Hematopoietic multipotent progenitor cell treated with erythropoietin and hydrocortisone succinate and interleukin-3 and kit ligand, for 17 days (in vitro differentiated cells): Measurements from ENCODE around the gene CSTB.
A peak's percentile ranks its signal among the peaks of the same experiment; 100 is the strongest.

ENCODE experiments used
- DNase-seq: peaks from one replicate; pipeline ENCODE4 v3.0.0-alpha.2; 2015; ENCODE audit warnings: low spot score

The CSTB gene

GRCh38 chr21:43767984-43768867 lies 7.9 kb downstream of the CSTB start:
- peak; percentile 78 for DNase-seq

DNA sequence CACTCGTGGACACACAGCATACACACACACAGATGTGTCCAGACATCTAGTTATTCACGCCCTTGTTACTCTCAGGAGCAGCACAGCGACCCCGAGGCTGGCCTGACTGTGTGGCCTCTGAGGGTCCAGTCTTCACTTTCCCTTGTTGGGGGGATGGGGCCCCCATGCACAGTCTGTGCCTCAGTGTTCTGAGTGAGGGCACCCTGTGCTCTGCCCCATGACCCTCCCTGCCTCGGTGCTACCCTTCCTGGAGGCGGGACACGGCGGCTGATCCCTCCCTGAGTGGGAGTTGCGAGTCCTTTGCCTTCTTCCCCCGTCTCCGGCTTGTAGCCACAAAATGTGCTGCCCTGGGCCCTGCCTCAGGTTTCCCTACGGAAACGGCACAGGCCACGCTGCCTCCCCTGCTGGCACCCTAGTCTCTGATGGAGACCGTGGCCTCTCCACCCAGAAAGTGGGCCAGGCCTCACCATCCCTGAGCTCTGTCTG lies 8.6 kb downstream of the CSTB start:
- no peak for DNase-seq

DNA sequence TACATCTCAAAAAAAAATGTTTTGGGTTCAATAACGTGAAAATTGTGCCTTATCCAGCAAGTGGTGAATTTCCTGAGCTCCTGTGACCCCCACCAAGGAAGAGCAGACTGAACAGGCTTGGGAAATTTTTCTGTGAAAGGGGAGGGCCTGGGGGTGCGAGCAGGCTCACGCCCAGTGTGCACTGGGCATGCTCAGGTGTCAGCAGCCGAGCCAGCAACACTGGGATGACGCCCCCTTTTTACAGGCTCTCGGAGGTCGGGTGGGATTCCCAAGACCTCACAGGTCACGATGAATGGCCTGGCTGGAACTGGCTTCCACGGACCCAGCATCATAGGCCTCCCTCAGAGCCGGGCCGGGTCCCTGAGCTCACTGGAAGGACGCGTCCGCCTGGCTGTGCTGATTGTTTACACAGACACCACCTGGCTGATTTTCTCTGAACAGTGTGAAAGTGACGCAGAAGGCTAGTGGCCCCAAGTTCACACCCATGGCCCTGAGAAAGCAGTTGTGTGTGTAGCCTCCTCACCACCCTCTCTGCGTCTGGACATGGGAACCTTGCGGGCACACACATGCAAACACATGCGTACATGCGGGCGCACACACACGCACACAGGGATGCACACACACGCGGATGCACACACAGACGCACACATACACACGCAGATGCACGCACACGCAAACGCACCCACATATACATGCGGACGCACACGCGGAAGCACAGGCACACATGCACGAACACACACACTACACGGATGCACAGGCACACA lies 9.2 kb downstream of the CSTB start:
- no peak for DNase-seq

DNA sequence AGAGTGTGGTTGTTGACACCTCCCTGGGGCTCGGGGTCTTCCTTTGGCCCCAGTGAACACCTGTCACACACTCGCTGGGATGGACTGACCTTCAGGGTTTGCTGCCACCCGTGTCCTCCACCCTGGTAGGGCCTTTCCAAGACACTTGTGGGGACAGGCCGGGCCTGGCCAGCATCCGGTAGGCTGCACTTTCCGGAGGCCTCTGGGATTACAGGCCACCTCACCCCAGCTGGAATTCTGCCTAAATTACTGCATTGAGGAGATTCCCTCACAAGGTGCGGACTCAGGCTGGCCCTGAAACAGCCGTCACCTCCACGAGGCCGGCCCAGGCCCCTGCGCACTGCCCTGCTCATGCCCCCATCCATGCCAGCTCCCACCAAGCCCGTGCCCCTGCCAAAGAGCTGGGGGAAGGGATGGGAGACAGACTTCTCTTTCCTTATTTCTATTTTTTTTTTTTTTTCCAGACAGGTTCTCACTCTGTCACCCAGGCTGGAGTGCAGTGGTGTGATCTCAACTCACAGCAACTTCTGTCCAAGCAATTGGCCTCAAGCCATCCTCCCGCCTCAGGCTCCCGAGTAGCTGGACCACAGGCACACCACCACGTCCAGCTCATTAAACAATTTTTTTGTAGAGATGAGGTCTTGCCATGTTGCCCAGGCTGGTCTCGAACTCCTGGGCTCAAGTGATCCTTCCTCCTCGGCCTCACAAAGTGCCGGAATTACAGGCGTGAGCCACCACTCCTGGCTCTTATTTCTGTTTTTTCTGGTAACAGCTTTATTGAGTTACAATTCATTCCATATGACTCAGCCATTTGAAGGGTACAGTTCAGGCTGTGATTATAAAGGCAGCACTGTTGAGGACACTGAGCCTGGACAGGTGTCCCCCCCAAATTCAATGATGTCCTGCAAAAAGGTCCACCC lies 11.3 kb downstream of the CSTB start:
- no peak for DNase-seq

GRCh38 chr21:43763901-43764523 lies 12.1 kb downstream of the CSTB start:
- DNase-seq, result no peak

DNA sequence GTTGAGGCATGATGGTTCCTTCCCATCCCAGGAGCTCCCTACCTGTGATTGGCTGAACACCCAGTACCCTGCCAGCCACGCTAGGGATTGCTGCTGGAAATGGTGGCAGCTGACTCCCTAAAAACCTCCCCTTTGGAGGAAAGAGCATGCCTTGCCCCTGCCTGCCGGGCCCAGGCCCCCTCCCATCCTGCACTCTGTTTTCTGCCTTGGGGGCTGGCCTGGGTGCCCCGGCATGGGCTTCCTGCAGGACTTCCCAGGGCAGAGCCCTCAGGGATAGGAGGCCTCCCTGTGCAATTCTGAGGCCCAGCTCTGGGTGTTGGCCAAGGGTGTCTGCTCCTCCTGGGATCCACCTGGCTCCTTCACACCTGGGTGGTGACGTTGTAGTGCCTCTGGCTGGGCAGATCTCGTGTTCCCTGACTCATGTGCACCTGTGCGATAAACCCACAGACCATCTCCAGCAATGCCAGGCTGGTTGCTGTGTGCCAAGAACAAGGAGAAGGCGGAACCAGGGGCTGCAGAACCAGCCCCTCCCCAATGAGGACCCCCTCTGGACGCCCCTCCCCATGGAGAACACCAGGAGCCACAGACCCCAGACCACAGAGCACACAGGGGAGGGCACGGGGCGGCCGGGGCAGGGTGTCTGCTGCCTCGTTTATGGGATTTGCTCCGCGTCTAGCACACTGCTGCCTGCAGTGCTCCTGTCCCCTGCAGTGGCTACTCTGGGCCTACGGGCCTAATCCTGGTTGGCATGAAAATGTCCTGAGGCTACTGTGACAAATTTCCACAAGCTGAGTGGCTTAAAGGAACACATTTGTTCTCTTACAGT lies 13.6 kb downstream of the CSTB start:
- DNase-seq, result no peak

DNA sequence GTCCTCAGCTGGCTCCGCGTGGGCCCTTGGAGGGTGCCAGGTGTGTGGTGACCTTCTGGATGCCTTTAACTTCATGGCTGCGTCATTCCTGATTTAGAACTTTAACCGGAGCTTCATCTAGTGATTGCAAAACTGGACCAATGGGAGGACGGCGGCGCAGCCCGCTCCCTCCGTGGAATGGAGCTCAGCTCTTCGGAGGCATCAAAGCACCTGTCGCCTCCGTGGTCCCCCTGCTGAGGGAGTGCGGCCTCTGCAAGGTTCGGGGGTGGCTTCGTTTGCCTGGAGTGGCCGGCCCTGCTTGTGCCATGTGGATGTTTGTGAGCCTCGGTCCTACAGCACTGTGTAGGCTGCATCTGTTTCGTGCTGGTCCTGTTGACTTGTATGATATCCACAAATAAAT lies 14.2 kb downstream of the CSTB start:
- no peak for DNase-seq

- DNase-seq, result no peak
Observed at GRCh38 chr21:43760391-43760958, 15.6 kb downstream of the CSTB start.

DNA sequence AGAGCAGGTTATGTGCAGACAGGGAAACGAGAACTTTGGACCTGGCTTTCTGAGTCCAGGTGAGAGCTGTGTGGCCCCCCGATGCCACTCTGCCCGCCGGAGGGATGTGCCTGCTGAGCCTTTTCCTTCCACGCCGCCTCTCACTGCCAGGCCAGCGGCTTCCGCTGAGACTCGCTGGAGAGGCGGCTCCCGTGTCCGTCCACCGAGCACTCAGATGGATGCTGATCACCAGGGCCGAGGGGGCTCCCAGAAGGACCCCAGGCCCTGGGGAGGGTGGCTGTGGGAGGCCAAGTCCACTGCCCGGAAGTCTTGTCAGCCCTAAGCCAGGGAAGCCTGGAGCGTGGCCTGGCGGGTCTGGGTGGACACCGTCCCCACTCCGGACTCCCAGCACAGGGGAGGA lies 16.5 kb downstream of the CSTB start:
- no peak for DNase-seq

DNA sequence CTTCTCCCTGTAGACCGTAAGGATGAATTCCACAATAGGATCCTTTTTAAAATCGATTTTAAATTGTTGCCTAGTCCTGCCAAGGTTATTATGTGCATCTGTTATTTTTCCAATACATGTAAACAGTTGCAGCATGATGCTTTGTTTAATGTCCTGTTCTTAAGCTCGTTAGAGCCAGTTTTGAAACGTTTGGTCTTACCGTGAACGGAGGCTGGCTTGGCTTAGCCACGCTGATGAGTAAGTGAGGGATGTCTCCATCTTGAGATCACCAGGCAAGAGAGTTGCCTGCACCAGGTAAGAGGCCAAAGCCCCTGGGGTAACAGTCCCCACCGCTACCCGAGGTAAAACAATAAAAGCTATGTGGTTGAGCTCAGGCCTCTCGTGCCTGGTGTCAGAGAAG lies 17.3 kb downstream of the CSTB start:
- DNase-seq, result no peak

GRCh38 chr21:43758111-43758641 lies 17.9 kb downstream of the CSTB start:
- no peak for DNase-seq

- no peak for DNase-seq
Observed at GRCh38 chr21:43757601-43758000, 18.5 kb downstream of the CSTB start.

- no peak for DNase-seq
Observed at GRCh38 chr21:43755820-43756594, 20.1 kb downstream of the CSTB start.

- DNase-seq, result no peak
Observed at GRCh38 chr21:43754948-43755781, 20.9 kb downstream of the CSTB start.

DNA sequence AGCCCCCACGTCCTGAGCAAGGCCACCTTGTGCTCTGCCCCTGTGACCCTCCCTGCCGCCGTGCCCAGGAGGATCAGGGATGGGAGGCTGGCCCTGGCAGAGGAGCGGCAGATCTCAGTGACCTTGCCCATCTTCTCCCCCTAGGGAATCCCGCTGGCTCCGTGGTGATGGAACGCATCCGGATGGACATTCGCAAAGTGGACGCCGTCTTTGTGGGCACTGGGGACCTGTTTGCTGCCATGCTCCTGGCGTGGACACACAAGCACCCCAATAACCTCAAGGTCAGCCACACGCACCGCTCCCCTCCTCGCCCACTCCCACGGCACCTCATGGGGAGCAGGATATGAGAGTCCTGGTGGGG lies 22.7 kb downstream of the CSTB start:
- no peak for DNase-seq

- no peak for DNase-seq
Observed at GRCh38 chr21:43752758-43753438, 23.2 kb downstream of the CSTB start.

GRCh38 chr21:43751955-43752591 lies 24.0 kb downstream of the CSTB start:
- no peak for DNase-seq
